Stimulated activated CD4-positive, alpha-beta T cell treated with anti-CD3 and anti-CD28 coated beads, Interleukin-4, amount 100 ng/mL, for 1 hour (primary cell): ENCODE measurements around the gene PLEKHS1.
"Not testable (repeated sequence)": the region's sequence is repeated elsewhere in the genome, so short reads cannot be mapped to it uniquely, and the experiment has no call there.

Experiments
- DNase-seq: peaks from one replicate; pipeline ENCODE4 v3.0.0-alpha.2; 2020

Gene PLEKHS1

GRCh38 chr10:113742466-113742865 is 9.0 kb upstream of the PLEKHS1 start:
- no peak for DNase-seq

GRCh38 chr10:113743594-113743993 is 7.9 kb upstream of the PLEKHS1 start:
- no peak for DNase-seq

GRCh38 chr10:113745374-113745773 is 6.1 kb upstream of the PLEKHS1 start:
- no peak for DNase-seq

- no peak for DNase-seq
Measured at GRCh38 chr10:113746217-113746957, 5.1 kb upstream of the PLEKHS1 start.

GRCh38 chr10:113752553-113752952 is 1.1 kb downstream of the PLEKHS1 start:
- DNase-seq = no peak

GRCh38 chr10:113753020-113753692 is 1.7 kb downstream of the PLEKHS1 start:
- DNase-seq = no peak

- no peak for DNase-seq
Measured at GRCh38 chr10:113754125-113754524, 2.6 kb downstream of the PLEKHS1 start.

- no peak for DNase-seq
Measured at GRCh38 chr10:113754768-113755167, 3.3 kb downstream of the PLEKHS1 start.

- no peak for DNase-seq
Measured at GRCh38 chr10:113756940-113757543, 5.6 kb downstream of the PLEKHS1 start.

GRCh38 chr10:113762083-113762482 is 10.6 kb downstream of the PLEKHS1 start:
- no peak for DNase-seq

GRCh38 chr10:113764582-113764981 is 13.1 kb downstream of the PLEKHS1 start:
- no peak for DNase-seq

- DNase-seq = no peak
Measured at GRCh38 chr10:113765910-113766309, 14.4 kb downstream of the PLEKHS1 start.

- no peak for DNase-seq
Measured at GRCh38 chr10:113767222-113767621, 15.7 kb downstream of the PLEKHS1 start.

GRCh38 chr10:113770346-113770745 is 18.9 kb downstream of the PLEKHS1 start:
- DNase-seq = no peak

- not testable (repeated sequence) for DNase-seq
Measured at GRCh38 chr10:113771131-113771530, 19.6 kb downstream of the PLEKHS1 start.

- no peak for DNase-seq
Measured at GRCh38 chr10:113775686-113776294, 24.3 kb downstream of the PLEKHS1 start.

GRCh38 chr10:113776553-113776952 is 25.1 kb downstream of the PLEKHS1 start:
- no peak for DNase-seq

- DNase-seq = no peak
Measured at GRCh38 chr10:113780681-113781250, 29.3 kb downstream of the PLEKHS1 start.

- no peak for DNase-seq
Measured at GRCh38 chr10:113782367-113782766, 30.9 kb downstream of the PLEKHS1 start.

- DNase-seq = no peak
Measured at GRCh38 chr10:113782986-113783704, 31.7 kb downstream of the PLEKHS1 start.

- no peak for DNase-seq
Measured at GRCh38 chr10:113788604-113789083, 37.2 kb downstream of the PLEKHS1 start.

- no peak for DNase-seq
Measured at GRCh38 chr10:113791691-113792090, 40.2 kb downstream of the PLEKHS1 start.
